Dendritic cell treated with granulocyte-macrophage colony-stimulating factor and Interleukin-4, amounts not matched to agents 40 ng/mL and 50 ng/mL, for 4 days (primary cell): Measurements from ENCODE around the gene SRM.
"Not testable (repeated sequence)": the region's sequence is repeated elsewhere in the genome, so short reads cannot be mapped to it uniquely, and the experiment has no call there.

Source experiments
- H3K27ac Mint-ChIP-seq: one replicate; pipeline ENCODE4 v1.8.0; 2022; ENCODE audit warnings: mild to moderate bottlenecking, mixed read lengths
- H3K27me3 Mint-ChIP-seq: one replicate; pipeline ENCODE4 v1.8.0; 2022; ENCODE audit warnings: mild to moderate bottlenecking, mixed read lengths
- H3K36me3 Mint-ChIP-seq: one replicate; pipeline ENCODE4 v1.8.0; 2022; ENCODE audit warnings: low read depth, mixed read lengths
- H3K4me1 Mint-ChIP-seq: one replicate; pipeline ENCODE4 v1.8.0; 2022; ENCODE audit warnings: low read depth, mixed read lengths
- H3K4me3 Mint-ChIP-seq: one replicate; pipeline ENCODE4 v1.8.0; 2022; ENCODE audit warnings: mild to moderate bottlenecking, moderate library complexity, mixed read lengths
- H3K9me3 Mint-ChIP-seq: one replicate; pipeline ENCODE4 v1.8.0; 2022; ENCODE audit warnings: mixed read lengths
- intact Hi-C: fragments of 100-400 bp; cut with micrococcal nuclease; formaldehyde crosslinking; loops from one replicate; pipeline ENCODE4 v1.15.0; 2022

Gene SRM

DNA sequence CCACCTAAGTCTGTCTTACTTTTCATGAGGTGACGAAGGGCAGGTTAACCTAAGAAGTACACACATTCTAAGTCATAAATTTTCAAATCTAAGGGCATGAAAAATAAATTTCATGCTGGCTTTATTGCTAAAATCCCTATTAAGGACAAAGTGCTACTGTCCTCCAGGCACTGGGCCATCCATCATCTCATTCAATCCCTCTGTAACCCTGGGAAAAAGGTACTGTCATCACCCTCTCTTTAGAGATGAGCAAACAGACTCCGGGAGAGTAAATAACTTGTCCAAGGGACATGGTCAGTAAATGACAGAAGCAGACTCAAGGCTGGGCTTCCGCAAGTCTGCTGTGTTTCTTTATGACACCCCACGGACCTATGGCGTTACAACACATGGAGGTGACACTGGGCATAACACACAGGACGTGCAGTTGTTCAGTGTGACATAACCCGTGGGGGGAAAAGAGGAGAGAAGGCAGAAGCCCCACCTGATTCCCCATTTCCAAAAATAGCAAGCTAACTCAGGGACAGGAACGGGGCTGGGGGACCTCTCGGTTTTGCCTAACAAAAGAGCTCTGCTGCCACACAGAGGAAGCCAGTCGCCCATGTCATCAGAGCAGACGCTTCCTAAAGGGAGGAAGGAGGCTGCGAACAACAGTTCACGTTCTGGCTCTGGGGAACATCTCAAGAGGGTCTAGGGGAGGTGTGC lies 12.5 kb upstream of the SRM start:
- Mint-ChIP-seq H3K4me1 (no peaks in the 10 kb centered on the region), H3K27me3 (no peaks in the 10 kb centered on the region), H3K9me3 (no peaks in the 10 kb centered on the region), H3K27ac (no peak overlapping the region), H3K36me3 (peaks cover 98% of the 10 kb centered on the region), H3K4me3 (no peak overlapping the region)
- intact Hi-C loops, result no loop called here

DNA sequence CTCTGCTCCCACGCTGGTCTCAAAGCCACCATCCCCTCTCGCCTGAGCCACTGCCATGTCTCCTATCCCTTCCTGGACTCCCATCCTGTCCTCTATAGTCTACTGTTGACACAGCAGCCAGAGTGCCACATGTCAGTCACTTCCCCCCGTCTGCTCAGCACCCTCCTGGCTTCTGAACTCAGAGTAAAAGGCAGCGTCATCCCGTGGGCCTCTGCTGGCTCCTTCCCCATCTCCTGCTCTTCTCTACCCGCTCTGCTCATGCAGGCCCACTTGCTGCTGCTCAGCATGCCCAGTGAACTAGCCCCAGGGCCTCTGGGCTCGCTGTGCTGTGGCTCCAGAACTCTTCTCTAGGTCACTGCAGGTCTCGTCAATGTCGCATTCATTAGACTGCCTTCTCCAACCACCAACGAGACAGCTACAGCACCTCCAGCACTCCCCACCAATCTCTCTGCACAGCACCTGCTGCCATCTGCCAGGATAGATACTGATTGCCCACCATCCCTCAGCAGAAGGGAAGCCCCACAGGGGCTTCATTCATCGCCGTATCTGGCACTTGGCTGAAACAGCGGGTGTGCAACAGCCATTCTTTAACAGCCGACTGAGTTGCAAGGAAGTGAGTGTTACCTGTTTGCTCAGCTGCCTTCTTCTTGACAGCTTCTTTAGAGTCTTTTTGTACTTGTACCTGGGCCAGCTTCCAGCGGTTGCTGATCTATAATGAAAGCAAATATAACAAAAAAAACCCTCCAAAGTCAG lies 11.8 kb upstream of the SRM start:
- H3K36me3 Mint-ChIP-seq, result peaks cover 98% of the 10 kb centered on the region
- H3K4me1 Mint-ChIP-seq, result no peaks in the 10 kb centered on the region
- no peaks in the 10 kb centered on the region for H3K9me3 Mint-ChIP-seq
- no peaks in the 10 kb centered on the region for H3K27me3 Mint-ChIP-seq
- no peak overlapping the region for H3K27ac Mint-ChIP-seq
- intact Hi-C loops, result no loop called here
- H3K4me3 Mint-ChIP-seq, result no peak overlapping the region

DNA sequence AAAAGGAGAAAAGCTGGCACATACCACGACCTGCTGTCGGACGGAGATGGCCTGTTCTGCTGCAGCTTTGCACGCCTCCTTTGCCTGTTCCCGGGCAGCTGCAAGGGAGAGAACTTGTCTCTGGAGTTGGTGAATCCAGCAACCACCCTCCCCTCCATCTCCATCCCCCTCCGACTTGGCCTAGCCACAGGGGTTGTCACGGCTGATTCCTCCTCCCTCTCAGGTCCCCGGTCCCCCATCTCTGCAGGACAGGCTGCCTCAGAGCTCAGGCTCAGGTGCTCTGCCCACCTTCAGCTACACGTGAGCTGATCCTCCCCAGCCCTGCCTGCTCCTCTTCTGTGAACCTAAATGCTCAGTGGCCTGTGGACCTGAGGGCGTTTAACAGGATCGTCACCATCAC lies 11.1 kb upstream of the SRM start:
- H3K27ac Mint-ChIP-seq, result no peak overlapping the region
- H3K27me3 Mint-ChIP-seq, result no peaks in the 10 kb centered on the region
- no peaks in the 10 kb centered on the region for H3K4me1 Mint-ChIP-seq
- H3K36me3 Mint-ChIP-seq, result peaks cover 98% of the 10 kb centered on the region
- intact Hi-C loops, result no loop called here
- H3K4me3 Mint-ChIP-seq, result no peak overlapping the region
- H3K9me3 Mint-ChIP-seq, result no peaks in the 10 kb centered on the region

DNA sequence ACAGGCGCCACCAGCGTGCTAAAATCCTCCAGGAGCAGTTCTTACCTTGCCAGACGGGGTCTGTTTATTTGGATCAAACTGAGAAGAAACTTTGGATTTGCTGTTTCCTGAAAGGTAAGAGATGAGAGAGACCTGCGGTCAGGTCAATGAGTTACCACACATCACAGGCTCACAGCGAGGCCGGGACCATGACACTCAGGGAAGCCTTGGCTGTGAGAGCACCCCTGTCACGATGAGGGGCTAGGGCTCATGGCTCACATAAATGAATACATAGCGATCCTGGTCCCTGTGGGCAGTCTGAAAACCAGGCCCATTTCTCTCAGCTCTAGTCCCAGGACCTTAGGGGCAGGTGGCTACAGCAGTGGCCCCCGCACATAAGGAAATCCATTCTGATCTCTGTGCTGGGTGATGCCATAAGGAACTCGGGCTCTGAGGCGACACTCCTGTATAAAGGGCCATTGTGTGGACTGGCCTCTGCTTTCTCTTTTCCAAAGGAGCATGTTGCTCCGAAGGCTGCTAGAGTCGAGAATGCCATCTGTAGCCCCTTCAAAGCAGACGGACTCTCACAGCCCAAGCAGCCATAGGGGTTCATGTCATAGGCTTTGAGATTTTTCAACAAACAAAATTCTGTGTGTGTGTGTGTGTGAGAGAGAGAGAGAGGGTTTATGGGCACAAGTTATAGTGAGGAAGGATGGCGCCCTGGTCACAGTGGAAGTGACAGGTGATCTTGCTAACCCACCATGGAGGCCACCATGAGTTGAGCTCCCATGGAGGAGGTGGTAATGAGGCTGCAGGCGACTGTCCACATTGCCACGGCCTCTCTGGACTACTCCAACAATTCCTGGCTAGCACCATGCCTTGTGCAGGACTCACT lies 9.0 kb upstream of the SRM start:
- Mint-ChIP-seq H3K27ac (no peak overlapping the region), H3K4me1 (no peaks in the 10 kb centered on the region), H3K27me3 (no peaks in the 10 kb centered on the region), H3K4me3 (no peak overlapping the region), H3K9me3 (no peaks in the 10 kb centered on the region), H3K36me3 (peaks cover 98% of the 10 kb centered on the region)
- intact Hi-C loops, result no loop called here

DNA sequence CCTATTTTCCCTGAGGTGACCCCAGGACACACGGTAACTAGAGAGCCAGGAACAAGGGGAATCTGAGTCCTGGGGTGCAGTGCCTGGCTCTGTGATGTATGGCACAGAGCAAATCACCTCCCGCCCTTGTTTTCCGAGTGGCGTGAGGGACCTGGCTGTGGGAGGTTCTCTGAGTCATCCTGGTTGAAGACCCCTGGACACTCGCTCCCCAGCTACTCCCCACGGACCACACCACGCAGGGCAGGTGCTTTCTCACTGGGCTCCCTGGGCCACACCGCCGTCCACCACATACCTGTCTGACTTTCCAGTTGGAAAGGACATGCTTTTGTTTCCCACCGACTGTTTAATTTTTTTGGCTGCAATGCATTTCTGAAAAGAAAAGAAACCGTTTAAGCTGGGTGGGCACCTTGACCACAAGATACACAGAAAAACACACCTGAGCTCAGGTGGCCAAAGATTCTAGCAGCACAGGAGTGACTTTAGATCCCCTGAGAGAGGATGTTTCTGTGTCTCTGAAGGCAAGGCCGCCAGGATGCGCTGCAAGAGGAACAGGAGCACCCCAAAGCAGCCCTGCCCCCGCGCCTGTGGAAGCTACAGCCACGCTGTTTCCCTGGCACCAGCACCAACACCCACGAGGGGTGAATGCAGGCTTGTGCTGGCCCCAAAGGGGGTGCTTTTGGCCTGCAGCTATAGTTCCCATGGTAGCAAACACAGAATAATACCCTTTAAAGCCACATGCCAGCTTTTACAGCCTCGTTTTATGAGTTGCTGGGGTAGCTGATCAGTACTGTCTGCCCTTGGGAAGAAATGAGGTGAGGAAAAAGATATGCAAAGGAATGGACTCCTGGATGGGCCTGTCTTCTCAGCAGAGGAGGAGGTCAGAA lies 8.1 kb upstream of the SRM start:
- intact Hi-C loops, result no loop called here
- peaks cover 100% of the 10 kb centered on the region for H3K36me3 Mint-ChIP-seq
- H3K27me3 Mint-ChIP-seq, result no peaks in the 10 kb centered on the region
- H3K4me3 Mint-ChIP-seq, result no peak overlapping the region
- H3K4me1 Mint-ChIP-seq, result peaks cover 4% of the 10 kb centered on the region
- H3K27ac Mint-ChIP-seq, result no peak overlapping the region
- no peaks in the 10 kb centered on the region for H3K9me3 Mint-ChIP-seq

DNA sequence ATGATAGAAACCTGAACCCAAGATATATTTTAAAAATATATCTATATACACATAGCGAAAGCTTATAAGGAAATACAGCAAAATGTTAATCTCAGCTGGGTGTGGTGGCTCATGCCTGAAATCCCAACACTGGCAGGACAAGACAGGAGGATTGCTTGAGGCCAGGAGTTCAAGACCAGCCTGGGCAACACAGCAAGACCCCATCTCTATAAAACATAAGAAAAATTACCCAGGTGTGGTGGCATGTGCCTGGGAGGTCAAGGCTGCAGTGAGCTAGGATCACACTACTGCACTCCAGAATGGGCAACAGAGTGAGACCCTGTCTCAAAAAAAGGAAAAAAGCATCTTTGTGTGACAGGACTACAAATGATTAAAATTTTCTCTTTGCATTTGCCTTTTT lies 6.0 kb upstream of the SRM start:
- H3K4me3 Mint-ChIP-seq, result no peak overlapping the region
- intact Hi-C loops, result no loop called here
- no peaks in the 10 kb centered on the region for H3K9me3 Mint-ChIP-seq
- H3K27ac Mint-ChIP-seq, result no peak overlapping the region
- H3K27me3 Mint-ChIP-seq, result no peaks in the 10 kb centered on the region
- H3K36me3 Mint-ChIP-seq, result peaks cover 85% of the 10 kb centered on the region
- peaks cover 10% of the 10 kb centered on the region for H3K4me1 Mint-ChIP-seq

DNA sequence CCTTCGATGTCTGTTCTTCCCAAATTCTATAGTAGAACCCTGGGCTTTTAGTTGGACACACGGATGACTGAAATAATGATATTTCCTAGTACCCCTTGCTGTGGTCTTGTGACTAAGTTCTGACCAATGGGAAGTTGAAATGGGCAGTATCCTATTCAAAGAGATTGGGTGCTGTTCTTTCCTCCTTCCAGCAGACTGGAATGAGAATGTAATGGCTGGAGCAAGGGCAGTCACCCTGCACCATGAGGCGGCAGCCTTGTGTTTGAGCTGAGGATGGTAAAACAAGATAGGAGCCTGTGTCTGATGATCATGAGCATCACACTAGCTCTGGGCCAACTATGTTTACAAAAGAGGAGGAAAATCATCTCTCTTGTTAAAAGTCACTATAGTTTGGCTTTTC lies 5.1 kb upstream of the SRM start:
- Mint-ChIP-seq H3K9me3 (no peaks in the 10 kb centered on the region), H3K4me3 (no peak overlapping the region), H3K27ac (no peak overlapping the region), H3K36me3 (peaks cover 82% of the 10 kb centered on the region), H3K27me3 (no peaks in the 10 kb centered on the region), H3K4me1 (peaks cover 13% of the 10 kb centered on the region)
- intact Hi-C loops, result no loop called here

DNA sequence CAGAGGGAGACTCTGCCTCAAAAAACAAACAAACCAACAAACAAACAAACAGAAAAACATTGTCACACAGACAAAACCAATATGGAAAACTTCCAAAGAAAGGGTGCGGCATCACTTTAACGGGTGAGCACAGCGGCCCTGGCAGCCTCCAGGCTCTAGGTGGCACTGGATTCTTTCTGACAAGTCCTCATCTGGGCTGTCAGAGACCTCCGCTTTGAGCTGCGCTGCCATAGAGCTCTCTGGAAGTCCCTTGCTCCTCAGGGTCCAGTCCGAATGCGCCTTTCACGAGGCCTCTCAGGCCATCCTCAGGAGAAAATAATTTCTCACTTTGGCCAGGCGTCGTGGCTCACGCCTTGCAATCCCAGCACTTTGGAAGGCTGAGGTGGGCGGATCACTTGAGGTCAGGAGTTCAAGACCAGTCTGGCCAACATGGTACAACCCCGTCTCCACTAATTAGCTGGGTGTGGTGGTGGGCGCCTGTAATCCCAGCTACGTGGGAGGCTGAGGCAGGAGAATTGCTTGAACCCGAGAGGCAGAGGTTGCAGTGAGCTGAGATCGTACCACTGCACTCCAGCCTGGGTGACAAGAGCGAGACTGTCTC lies 4.2 kb upstream of the SRM start:
- H3K4me3 Mint-ChIP-seq, H3K27ac Mint-ChIP-seq, H3K9me3 Mint-ChIP-seq, H3K27me3 Mint-ChIP-seq, intact Hi-C loops: not testable (repeated sequence)
- H3K36me3 Mint-ChIP-seq, result peaks cover 78% of the 10 kb centered on the region
- H3K4me1 Mint-ChIP-seq, result peaks cover 17% of the 10 kb centered on the region

DNA sequence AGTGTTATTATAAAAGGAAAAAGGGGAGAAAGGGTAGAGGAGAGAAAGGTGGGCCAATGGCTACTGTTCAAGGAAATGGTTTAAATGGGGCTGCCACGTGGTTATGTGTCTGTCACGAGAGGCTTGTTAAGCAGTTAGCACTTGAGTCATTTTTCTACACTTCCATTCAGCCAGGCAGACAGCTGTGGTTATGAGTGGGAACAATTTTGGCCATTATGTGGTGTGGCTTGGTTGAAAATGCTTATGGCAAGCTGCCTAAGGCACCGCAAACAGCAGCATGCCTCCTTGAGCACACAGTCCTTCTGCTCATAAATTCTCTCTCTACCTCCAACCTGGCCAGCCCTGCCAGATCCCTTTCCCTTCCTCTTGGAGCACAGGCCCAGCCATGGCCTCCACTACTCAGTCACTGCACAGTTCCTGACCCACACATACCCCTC lies 3.2 kb upstream of the SRM start:
- H3K9me3 Mint-ChIP-seq, result no peaks in the 10 kb centered on the region
- H3K27me3 Mint-ChIP-seq, result no peaks in the 10 kb centered on the region
- peaks cover 78% of the 10 kb centered on the region for H3K36me3 Mint-ChIP-seq
- intact Hi-C loops, result no loop called here
- H3K4me3 Mint-ChIP-seq, result no peak overlapping the region
- peaks cover 23% of the 10 kb centered on the region for H3K4me1 Mint-ChIP-seq
- no peak overlapping the region for H3K27ac Mint-ChIP-seq

DNA sequence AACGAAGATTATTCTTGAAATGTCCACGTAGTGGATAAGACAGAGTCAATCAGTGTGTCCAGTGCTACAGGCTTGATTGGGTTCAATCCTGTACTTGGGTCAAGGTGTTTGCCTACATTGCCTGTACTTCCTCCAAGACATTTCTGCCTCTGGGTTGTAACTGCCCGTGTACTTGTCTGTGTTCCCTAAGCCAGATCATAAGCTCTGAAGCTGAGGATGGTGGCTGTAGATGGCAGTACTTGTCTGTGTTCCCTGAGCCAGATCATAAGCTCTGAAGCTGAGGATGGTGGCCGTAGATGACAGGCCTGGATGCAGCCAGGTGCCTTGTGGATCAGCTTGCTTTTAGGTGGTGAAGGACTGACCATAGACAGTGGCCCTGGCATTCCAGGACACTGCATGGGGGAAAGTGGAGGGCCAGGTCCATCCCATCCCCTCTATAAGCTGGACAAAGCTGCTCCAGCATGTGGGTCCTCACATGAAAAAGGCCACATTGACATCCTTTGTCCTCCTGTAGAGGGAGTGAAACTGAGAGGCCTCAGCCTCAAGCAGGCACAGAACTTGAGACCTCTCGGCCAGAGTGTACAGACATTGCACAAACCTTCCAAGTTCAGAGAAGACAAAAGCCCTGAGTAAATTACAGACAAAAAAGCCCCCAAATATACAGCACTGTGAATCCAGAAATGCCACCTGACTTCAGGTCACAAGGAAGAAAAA lies 2.0 kb upstream of the SRM start:
- no peak overlapping the region for H3K4me3 Mint-ChIP-seq
- H3K36me3 Mint-ChIP-seq, result peaks cover 78% of the 10 kb centered on the region
- peaks cover 23% of the 10 kb centered on the region for H3K4me1 Mint-ChIP-seq

DNA sequence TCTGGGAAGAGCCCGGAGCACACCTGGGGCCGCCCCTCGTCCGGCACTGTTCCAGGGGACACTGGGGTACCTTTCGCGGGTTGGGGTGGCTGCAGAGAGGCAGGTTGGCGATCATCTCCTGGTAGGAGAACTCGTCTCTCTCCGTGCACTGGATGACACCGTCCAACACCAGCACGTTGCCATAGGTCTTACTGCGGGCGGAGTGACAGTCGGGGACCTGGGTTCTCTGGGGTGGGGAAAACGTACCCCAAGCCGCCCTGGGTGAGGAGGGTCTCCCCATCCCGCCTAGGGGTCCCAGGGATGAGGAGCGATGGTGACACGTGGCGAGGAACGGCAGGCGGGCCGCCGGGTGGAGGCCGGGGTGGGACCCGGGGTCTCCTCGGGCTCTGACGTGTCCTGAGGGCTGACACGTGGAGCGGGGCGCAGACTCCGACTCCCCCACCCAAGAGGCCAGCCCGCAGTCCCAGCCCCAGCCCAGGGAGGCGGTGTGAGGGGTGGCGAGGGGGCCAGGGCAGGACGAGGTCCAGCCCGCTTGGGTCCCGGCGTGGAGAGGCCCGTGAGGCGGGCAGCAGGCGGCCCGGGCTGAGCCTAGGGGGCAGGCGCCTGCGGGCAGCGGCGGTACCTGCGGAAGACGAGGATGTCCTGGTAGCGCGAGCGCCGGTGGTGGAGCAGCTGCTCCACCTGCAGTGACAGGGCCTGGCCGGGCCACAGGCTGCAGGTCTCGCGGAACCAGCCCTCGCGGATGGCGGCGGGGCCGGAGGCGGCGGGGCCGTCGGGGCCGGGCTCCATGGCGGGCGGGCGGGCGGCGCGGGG lies 457 bp downstream of the SRM start:
- Mint-ChIP-seq H3K27me3 (no peaks in the 10 kb centered on the region), H3K36me3 (peaks cover 78% of the 10 kb centered on the region), H3K4me1 (peaks cover 23% of the 10 kb centered on the region), H3K9me3 (no peaks in the 10 kb centered on the region), H3K27ac (peak overlapping the region; percentile 92), H3K4me3 (peak overlapping the region; percentile 97)
- intact Hi-C loops, result no loop called here

More for the DNA sequence above, 2.0 kb upstream of the SRM start:
- Mint-ChIP-seq H3K27ac (no peak overlapping the region), H3K9me3 (no peaks in the 10 kb centered on the region), H3K27me3 (no peaks in the 10 kb centered on the region)
- intact Hi-C loops, result no loop called here

DNA sequence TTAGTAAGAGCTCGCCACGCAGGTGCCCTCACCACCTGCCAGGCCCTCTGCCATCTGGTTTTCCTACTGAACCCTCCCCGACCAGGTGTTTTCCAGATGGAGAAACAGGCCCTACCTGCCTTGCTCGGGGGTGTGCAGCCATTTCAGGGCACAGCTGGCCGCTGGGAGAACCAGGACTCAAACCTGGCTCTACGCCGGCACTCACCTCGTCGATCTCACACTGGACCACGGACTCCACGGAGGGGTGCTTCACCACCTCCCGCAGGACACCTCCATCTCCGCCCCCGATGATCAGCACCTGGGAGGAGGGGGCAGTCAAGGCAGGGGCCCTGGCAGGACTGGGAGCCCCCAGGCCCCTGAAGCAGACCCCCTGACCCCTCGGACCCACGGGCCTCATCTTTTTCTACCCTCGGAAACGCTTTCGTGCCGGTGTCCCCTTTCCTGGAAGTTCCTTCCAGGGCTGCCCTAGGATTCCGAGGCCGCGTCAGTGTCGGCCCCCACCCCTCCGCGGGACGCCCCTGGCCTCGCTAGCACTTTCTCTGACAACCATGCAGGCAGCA lies 1.1 kb downstream of the SRM start:
- Mint-ChIP-seq H3K27ac (peak overlapping the region; percentile 92), H3K4me1 (peaks cover 23% of the 10 kb centered on the region), H3K27me3 (no peaks in the 10 kb centered on the region), H3K4me3 (peak overlapping the region; percentile 97), H3K9me3 (no peaks in the 10 kb centered on the region), H3K36me3 (peaks cover 78% of the 10 kb centered on the region)
- intact Hi-C loops, result no loop called here
